Right lobe of liver (tissue), 6 donors: ENCODE measurements around the gene SMYD1. TPM values are rescaled to one million over a fixed set of nuclear protein-coding genes. Genes with fewer than 3 reads are reported as not detected.

Experiments used
- ATAC-seq, 4 donors: fragments of 200-7000 bp; cut with Tn5 transposase; one replicate each; pipeline ENCODE4 v1.9.1; 2020; ENCODE audit warnings: mild to moderate bottlenecking in 4 of 4, moderate library complexity in 4 of 4
- DNase-seq, 3 donors: peaks; one replicate each; pipeline ENCODE4 v3.0.0-alpha.2; 2020
- H3K27ac ChIP-seq, 3 donors: fragments of 200-600 bp; one replicate each; pipeline ENCODE4 v1.8.0; 2022
- H3K27me3 ChIP-seq, 2 donors: fragments of 200-600 bp; one replicate each; pipeline ENCODE4 v1.8.0; 2022
- H3K36me3 ChIP-seq, 4 donors: fragments of 200-600 bp; sonication (generic) in 1 of 4; one replicate each; pipeline versions ENCODE4 v1.5.1 to v1.8.0; 2017 to 2022; ENCODE audit warnings: control low read depth in 1 of 4
- H3K4me1 ChIP-seq, 4 donors: fragments of 200-600 bp; sonication (generic) in 1 of 4; one replicate each; pipeline versions ENCODE4 v1.5.1 to v1.8.0; 2017 to 2022; ENCODE audit warnings: control low read depth in 1 of 4
- H3K4me3 ChIP-seq, 3 donors: fragments of 200-600 bp; one replicate each; pipeline ENCODE4 v1.8.0; 2022
- H3K9me3 ChIP-seq, 4 donors: fragments of 200-600 bp; sonication (generic) in 1 of 4; one replicate each; pipeline versions ENCODE4 v1.5.1 to v1.8.0; 2017 to 2022; ENCODE audit warnings: control low read depth in 1 of 4
- POLR2A ChIP-seq: fragments of 450-650 bp; IDR thresholded peaks from one replicate; pipeline ENCODE4 v1.6.1; 2017; ENCODE audit warnings: antibody characterized with exemption, mild to moderate bottlenecking
- WGBS: methylation state at CpG from one replicate; pipeline ENCODE4 v1.1.6; 2018; ENCODE audit warnings: low coverage, low lambda C conversion rate; ENCODE audit not compliant: insufficient coverage; ENCODE audit errors: missing lambda C conversion rate; 5-methylcytosine and 5-hydroxymethylcytosine counted together
- intact Hi-C, 2 donors: fragments of 100-400 bp; cut with DNase I; formaldehyde crosslinking; loops; one replicate each; pipeline versions ENCODE4 v1.11.2 to v1.14.1; 2022
- total RNA-seq, 6 experiments: library from RNA; depleted of rRNA in 2 of 6; stranded (reverse); fragments of >200 nt in 2 of 6; fragmentation: NEBNext Ultra II Directional in 3 of 6; extraction: Animal tissue kit (Norgen Biotek cat#: 25700) in 3 of 6; gene quantifications; one replicate each; pipeline versions ENCODE4 v1.1.0 to v1.2.4, GENCODE V29; 2016 to 2023
- TF ChIP-seq, protein P1 (sequence below), 4 donors: fragments of 200-600 bp in 3 of 4; fragments of 450-650 bp in 1 of 4; IDR thresholded peaks; one replicate each; pipeline versions ENCODE4 v1.5.1 to v1.8.0; 2016 to 2022; ENCODE audit warnings: antibody characterized with exemption in 4 of 4, mild to moderate bottlenecking in 2 of 4
- donor health status: DM: no; HTN: yes; CAD: no.
- donor health status: DM: no; HTN: no; CAD: no.
- donor health status: DM: no; HTN: no; CAD: no.
- donor health status: DM: no; HTN: yes; CAD: no.
- donor health status: DM: no; HTN: yes; CAD: no.

Gene SMYD1
- total RNA-seq, 6 experiments from 2014 or later = not detected

DNA sequence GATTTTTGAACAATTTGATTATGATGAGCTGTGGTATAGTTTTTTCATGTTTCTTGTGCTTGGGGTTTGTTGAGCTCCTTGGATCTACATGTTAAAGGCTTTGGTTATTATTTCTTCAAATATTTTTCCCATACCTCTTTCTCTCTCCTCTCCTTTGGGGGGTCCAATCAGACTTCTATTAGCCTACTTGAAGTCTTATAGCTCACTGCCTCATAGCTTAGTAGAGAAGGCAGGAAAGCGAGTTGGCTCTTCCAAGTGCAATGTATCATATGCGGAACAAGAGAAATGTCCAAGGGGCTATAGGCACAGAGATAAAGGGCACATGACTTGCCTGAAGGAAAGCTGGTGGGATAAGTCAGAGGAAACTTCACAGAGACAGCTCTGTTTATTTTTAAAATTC, 74.3 kb downstream of the SMYD1 start:
- Histone ChIP-seq H3K36me3 (no peaks in the 10 kb centered on the region), H3K9me3 (no peaks in the 10 kb centered on the region), H3K4me3 (no peak overlapping the region), H3K27ac (no peak overlapping the region), H3K27me3 (no peaks in the 10 kb centered on the region), H3K4me1 (peaks cover 0 to 52% (median 25%) of the 10 kb centered on the region in 4 donors)
- WGBS = 94% methylated on average over 2 of the region's 2 CpGs
- TF ChIP-seq POLR2A = no peak
- TF ChIP-seq, protein P1, sequence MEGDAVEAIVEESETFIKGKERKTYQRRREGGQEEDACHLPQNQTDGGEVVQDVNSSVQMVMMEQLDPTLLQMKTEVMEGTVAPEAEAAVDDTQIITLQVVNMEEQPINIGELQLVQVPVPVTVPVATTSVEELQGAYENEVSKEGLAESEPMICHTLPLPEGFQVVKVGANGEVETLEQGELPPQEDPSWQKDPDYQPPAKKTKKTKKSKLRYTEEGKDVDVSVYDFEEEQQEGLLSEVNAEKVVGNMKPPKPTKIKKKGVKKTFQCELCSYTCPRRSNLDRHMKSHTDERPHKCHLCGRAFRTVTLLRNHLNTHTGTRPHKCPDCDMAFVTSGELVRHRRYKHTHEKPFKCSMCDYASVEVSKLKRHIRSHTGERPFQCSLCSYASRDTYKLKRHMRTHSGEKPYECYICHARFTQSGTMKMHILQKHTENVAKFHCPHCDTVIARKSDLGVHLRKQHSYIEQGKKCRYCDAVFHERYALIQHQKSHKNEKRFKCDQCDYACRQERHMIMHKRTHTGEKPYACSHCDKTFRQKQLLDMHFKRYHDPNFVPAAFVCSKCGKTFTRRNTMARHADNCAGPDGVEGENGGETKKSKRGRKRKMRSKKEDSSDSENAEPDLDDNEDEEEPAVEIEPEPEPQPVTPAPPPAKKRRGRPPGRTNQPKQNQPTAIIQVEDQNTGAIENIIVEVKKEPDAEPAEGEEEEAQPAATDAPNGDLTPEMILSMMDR (IDR thresholded peaks at IDR 0.05) = no peak
- intact Hi-C loops = no loop called here
- DNase-seq (no peak), ATAC-seq (no peak)

DNA sequence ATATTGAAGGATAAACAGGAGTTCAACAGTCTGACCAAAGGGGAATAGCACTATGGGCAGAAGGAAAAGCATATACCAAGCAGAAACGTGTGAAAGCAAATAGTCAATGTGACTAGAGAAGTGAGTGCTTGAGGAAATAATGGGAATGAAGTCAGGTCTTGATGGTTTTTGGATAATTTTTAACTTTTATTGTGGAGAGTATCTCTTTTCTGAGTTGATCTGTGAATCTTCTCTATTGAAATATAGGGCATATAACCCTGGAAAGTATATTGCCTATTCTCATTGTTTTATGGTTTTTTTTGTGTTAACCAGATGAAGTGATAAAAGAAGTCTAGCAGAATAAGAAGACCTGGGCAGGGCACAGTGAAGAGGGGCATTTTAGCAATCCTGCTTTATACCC, 76.6 kb downstream of the SMYD1 start:
- peaks cover 0 to 34% (median 16%) of the 10 kb centered on the region in 4 donors for H3K4me1 ChIP-seq
- no peaks in the 10 kb centered on the region for H3K36me3 ChIP-seq
- WGBS = 42% methylated on average over 1 of the region's 1 CpG
- no peak for TF ChIP-seq POLR2A
- TF ChIP-seq, protein P1 (IDR thresholded peaks at IDR 0.05) = no peak
- intact Hi-C loops = no loop called here
- peaks cover 0 to 6% (median 0%) of the 10 kb centered on the region in 4 donors for H3K9me3 ChIP-seq
- DNase-seq (no peak), ATAC-seq (no peak)
- H3K4me3 ChIP-seq = no peak overlapping the region
- H3K27me3 ChIP-seq = no peaks in the 10 kb centered on the region
- H3K27ac ChIP-seq = peak overlapping the region; percentile 7 to 79 (median 61)

DNA sequence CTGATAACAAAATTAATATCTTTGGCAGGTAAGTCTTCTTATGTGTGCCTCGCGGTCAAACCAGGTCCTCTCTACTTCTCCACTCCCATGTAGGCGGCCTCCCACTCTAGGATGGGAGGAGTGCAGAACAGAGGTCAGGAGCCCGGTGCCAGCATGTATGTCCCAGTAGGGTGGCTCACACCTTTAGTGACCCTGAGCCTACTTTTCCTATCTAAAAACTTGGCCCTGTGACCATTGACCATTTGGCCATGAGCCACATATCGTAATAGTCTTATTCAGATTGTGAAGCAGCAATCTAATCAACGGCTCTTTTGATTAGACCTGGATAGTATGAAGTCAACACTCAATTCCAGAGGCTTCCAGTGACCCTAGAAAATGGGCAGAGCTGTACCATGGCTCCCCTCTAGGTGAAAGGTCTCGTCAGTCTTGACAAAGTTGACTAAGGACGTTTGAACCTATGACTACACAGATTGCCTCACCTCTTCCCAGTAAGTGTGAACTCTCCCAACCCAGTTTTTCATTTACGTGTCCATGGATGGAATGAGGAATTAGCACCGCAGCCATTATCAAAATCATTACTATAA, 77.4 kb downstream of the SMYD1 start:
- Histone ChIP-seq H3K4me3 (no peak overlapping the region), H3K36me3 (no peaks in the 10 kb centered on the region), H3K27me3 (no peaks in the 10 kb centered on the region), H3K27ac (peak overlapping the region; percentile 61 to 79 (median 66)), H3K4me1 (peaks cover 0 to 30% (median 15%) of the 10 kb centered on the region in 4 donors), H3K9me3 (peaks cover 0 to 9% (median 0%) of the 10 kb centered on the region in 4 donors)
- WGBS = 21% methylated on average over 9 of the region's 10 CpGs
- TF ChIP-seq POLR2A = no peak
- TF ChIP-seq, protein P1 (IDR thresholded peaks at IDR 0.05) = no peak
- DNase-seq (peak; percentile 75 to 87 (median 85)), ATAC-seq (peak; percentile 89 to 96 (median 92))
- intact Hi-C loops = no loop called here

- intact Hi-C loops = no loop called here
- no peak for DNase-seq
- ATAC-seq = peak; percentile 67 to 82 (median 71)
These were observed 79.0 kb downstream of the SMYD1 start for GRCh38 chr2:88146590-88146989.

DNA sequence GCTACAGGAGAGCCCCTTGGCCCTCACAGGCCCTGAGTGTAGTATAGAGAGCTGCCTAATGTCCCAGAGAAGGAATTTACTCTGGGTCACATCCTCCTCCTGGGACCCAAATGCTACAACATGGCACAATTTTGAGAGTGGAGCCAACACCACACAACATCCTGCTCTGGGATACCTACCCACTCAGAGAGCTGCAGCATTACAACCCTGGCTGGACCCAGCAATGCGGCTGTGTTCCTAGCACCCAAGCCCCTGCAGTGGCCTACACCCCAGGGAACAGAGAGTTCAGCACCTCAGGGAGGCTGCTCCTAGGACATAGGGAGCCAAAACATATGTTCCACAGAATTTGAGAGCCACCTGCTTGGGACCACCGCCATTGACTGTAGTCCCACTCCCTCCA, 79.5 kb downstream of the SMYD1 start:
- no peak for ATAC-seq
- 80% methylated on average over 1 of the region's 2 CpGs for WGBS

More at GRCh38 chr2:88146590-88146989, 79.0 kb downstream of the SMYD1 start:
- no peak overlapping the region for H3K4me3 ChIP-seq
- no peaks in the 10 kb centered on the region for H3K36me3 ChIP-seq
- peaks cover 0 to 30% (median 11%) of the 10 kb centered on the region in 4 donors for H3K4me1 ChIP-seq
- peak overlapping the region; percentile 61 to 79 (median 66) for H3K27ac ChIP-seq
- no peak for TF ChIP-seq POLR2A
- peaks cover 0 to 9% (median 0%) of the 10 kb centered on the region in 4 donors for H3K9me3 ChIP-seq
- H3K27me3 ChIP-seq = no peaks in the 10 kb centered on the region

More for the DNA sequence above, 79.5 kb downstream of the SMYD1 start:
- no peak overlapping the region for H3K4me3 ChIP-seq
- peak overlapping the region in 2 of 3 donors; percentile 61 to 79 for H3K27ac ChIP-seq
- intact Hi-C loops = no loop called here
- H3K27me3 ChIP-seq = no peaks in the 10 kb centered on the region
- H3K4me1 ChIP-seq = peaks cover 0 to 30% (median 11%) of the 10 kb centered on the region in 4 donors
- H3K36me3 ChIP-seq = no peaks in the 10 kb centered on the region
- no peak for TF ChIP-seq POLR2A
- TF ChIP-seq, protein P1 (IDR thresholded peaks at IDR 0.05) = no peak
- peaks cover 0 to 9% (median 0%) of the 10 kb centered on the region in 4 donors for H3K9me3 ChIP-seq
- no peak for DNase-seq
